Measurements from ENCODE around the gene PNPLA1. TPM values are rescaled to one million over a fixed set of nuclear protein-coding genes. Genes with fewer than 3 reads are reported as not detected.
A peak's percentile ranks its signal among the peaks of the same experiment; 100 is the strongest.

Gene PNPLA1
- total and polyA plus RNA-seq, 4 donors = 0.20 to 0.27 TPM; not detected in 2

- Histone ChIP-seq H3K4me1 (ENCODE audit: control insufficient read depth, insufficient read depth, low read length) (peaks cover 28% of the 10 kb centered on the region), H3K9me3 (ENCODE audit: control insufficient read depth, insufficient read depth, low read length) (no peaks in the 10 kb centered on the region), H3K36me3 (ENCODE audit: control insufficient read depth, insufficient read depth, low read length) (no peaks in the 10 kb centered on the region), H3K4me3 (ENCODE audit: low read depth, low read length) (no peak overlapping the region), H3K27me3 (ENCODE audit: control insufficient read depth, insufficient read depth, low read length) (no peaks in the 10 kb centered on the region), H3K27ac (ENCODE audit: low read depth, low read length) (no peak overlapping the region)
- DNase-seq (ENCODE audit: low read depth in 4 of 6, low spot score in 6 of 6) = no peak
- WGBS (ENCODE audit: insufficient coverage) = 76% methylated on average over 4 of the region's 7 CpGs
Measured at GRCh38 chr6:36328600-36328999, 58.7 kb downstream of the PNPLA1 start.

- no peaks in the 10 kb centered on the region for H3K9me3 ChIP-seq (ENCODE audit: control insufficient read depth, insufficient read depth, low read length)
- no peaks in the 10 kb centered on the region for H3K36me3 ChIP-seq (ENCODE audit: control insufficient read depth, insufficient read depth, low read length)
- no peak for DNase-seq (ENCODE audit: low read depth in 4 of 6, low spot score in 6 of 6)
- H3K4me1 ChIP-seq (ENCODE audit: control insufficient read depth, insufficient read depth, low read length) = peaks cover 39% of the 10 kb centered on the region
- no peak overlapping the region for H3K4me3 ChIP-seq (ENCODE audit: low read depth, low read length)
- WGBS (ENCODE audit: insufficient coverage) = 39% methylated on average over 14 of the region's 14 CpGs
- no peak overlapping the region for H3K27ac ChIP-seq (ENCODE audit: low read depth, low read length)
- no peaks in the 10 kb centered on the region for H3K27me3 ChIP-seq (ENCODE audit: control insufficient read depth, insufficient read depth, low read length)
Measured at GRCh38 chr6:36329798-36330291, 60.0 kb downstream of the PNPLA1 start.

- DNase-seq (ENCODE audit: low read depth in 4 of 6, low spot score in 6 of 6) = no peak
- H3K36me3 ChIP-seq (ENCODE audit: control insufficient read depth, insufficient read depth, low read length) = no peaks in the 10 kb centered on the region
- H3K27ac ChIP-seq (ENCODE audit: low read depth, low read length) = no peak overlapping the region
- no peak overlapping the region for H3K4me3 ChIP-seq (ENCODE audit: low read depth, low read length)
- no peaks in the 10 kb centered on the region for H3K9me3 ChIP-seq (ENCODE audit: control insufficient read depth, insufficient read depth, low read length)
- peaks cover 38% of the 10 kb centered on the region for H3K4me1 ChIP-seq (ENCODE audit: control insufficient read depth, insufficient read depth, low read length)
- no peaks in the 10 kb centered on the region for H3K27me3 ChIP-seq (ENCODE audit: control insufficient read depth, insufficient read depth, low read length)
- 75% methylated on average over 11 of the region's 14 CpGs for WGBS (ENCODE audit: insufficient coverage)
Measured at GRCh38 chr6:36330366-36330765, 60.5 kb downstream of the PNPLA1 start.

- no peaks in the 10 kb centered on the region for H3K27me3 ChIP-seq (ENCODE audit: control insufficient read depth, insufficient read depth, low read length)
- H3K36me3 ChIP-seq (ENCODE audit: control insufficient read depth, insufficient read depth, low read length) = no peaks in the 10 kb centered on the region
- no peaks in the 10 kb centered on the region for H3K9me3 ChIP-seq (ENCODE audit: control insufficient read depth, insufficient read depth, low read length)
- DNase-seq (ENCODE audit: low read depth in 4 of 6, low spot score in 6 of 6) = no peak
- peaks cover 31% of the 10 kb centered on the region for H3K4me1 ChIP-seq (ENCODE audit: control insufficient read depth, insufficient read depth, low read length)
- WGBS (ENCODE audit: insufficient coverage) = 80% methylated on average over 5 of the region's 6 CpGs
- H3K27ac ChIP-seq (ENCODE audit: low read depth, low read length) = no peak overlapping the region
- no peak overlapping the region for H3K4me3 ChIP-seq (ENCODE audit: low read depth, low read length)
Measured at GRCh38 chr6:36331381-36331780, 61.5 kb downstream of the PNPLA1 start.

- Histone ChIP-seq H3K4me3 (ENCODE audit: low read depth, low read length) (no peak overlapping the region), H3K27me3 (ENCODE audit: control insufficient read depth, insufficient read depth, low read length) (no peaks in the 10 kb centered on the region), H3K9me3 (ENCODE audit: control insufficient read depth, insufficient read depth, low read length) (no peaks in the 10 kb centered on the region), H3K36me3 (ENCODE audit: control insufficient read depth, insufficient read depth, low read length) (no peaks in the 10 kb centered on the region), H3K4me1 (ENCODE audit: control insufficient read depth, insufficient read depth, low read length) (peaks cover 23% of the 10 kb centered on the region), H3K27ac (ENCODE audit: low read depth, low read length) (no peak overlapping the region)
- peak in 2 of 6 donors; percentile 58 to 78 for DNase-seq (ENCODE audit: low read depth in 4 of 6, low spot score in 6 of 6)
- no CpG with 5 or more reads among the region's 8 CpGs for WGBS (ENCODE audit: insufficient coverage)
Measured at GRCh38 chr6:36333171-36333895, 63.5 kb downstream of the PNPLA1 start.

- H3K36me3 ChIP-seq (ENCODE audit: control insufficient read depth, insufficient read depth, low read length) = no peaks in the 10 kb centered on the region
- peaks cover 23% of the 10 kb centered on the region for H3K4me1 ChIP-seq (ENCODE audit: control insufficient read depth, insufficient read depth, low read length)
- no peaks in the 10 kb centered on the region for H3K27me3 ChIP-seq (ENCODE audit: control insufficient read depth, insufficient read depth, low read length)
- 19% methylated on average over 20 of the region's 20 CpGs for WGBS (ENCODE audit: insufficient coverage)
- no peak overlapping the region for H3K4me3 ChIP-seq (ENCODE audit: low read depth, low read length)
- DNase-seq (ENCODE audit: low read depth in 4 of 6, low spot score in 6 of 6) = peak in 4 of 6 donors; percentile 55 to 95 (median 72)
- peak overlapping the region; percentile 0 for H3K27ac ChIP-seq (ENCODE audit: low read depth, low read length)
- no peaks in the 10 kb centered on the region for H3K9me3 ChIP-seq (ENCODE audit: control insufficient read depth, insufficient read depth, low read length)
Measured at GRCh38 chr6:36333931-36334725, 64.3 kb downstream of the PNPLA1 start.

- no peak overlapping the region for H3K4me3 ChIP-seq (ENCODE audit: low read depth, low read length)
- DNase-seq (ENCODE audit: low read depth in 4 of 6, low spot score in 6 of 6) = no peak
- no peaks in the 10 kb centered on the region for H3K27me3 ChIP-seq (ENCODE audit: control insufficient read depth, insufficient read depth, low read length)
- H3K27ac ChIP-seq (ENCODE audit: low read depth, low read length) = no peak overlapping the region
- H3K9me3 ChIP-seq (ENCODE audit: control insufficient read depth, insufficient read depth, low read length) = no peaks in the 10 kb centered on the region
- H3K36me3 ChIP-seq (ENCODE audit: control insufficient read depth, insufficient read depth, low read length) = no peaks in the 10 kb centered on the region
- 92% methylated on average over 12 of the region's 14 CpGs for WGBS (ENCODE audit: insufficient coverage)
- peaks cover 20% of the 10 kb centered on the region for H3K4me1 ChIP-seq (ENCODE audit: control insufficient read depth, insufficient read depth, low read length)
Measured at GRCh38 chr6:36334832-36335459, 65.1 kb downstream of the PNPLA1 start.

GRCh38 chr6:36335465-36336207 lies 65.8 kb downstream of the PNPLA1 start:
- no peaks in the 10 kb centered on the region for H3K36me3 ChIP-seq (ENCODE audit: control insufficient read depth, insufficient read depth, low read length)
- peaks cover 20% of the 10 kb centered on the region for H3K4me1 ChIP-seq (ENCODE audit: control insufficient read depth, insufficient read depth, low read length)
- DNase-seq (ENCODE audit: low read depth in 4 of 6, low spot score in 6 of 6) = no peak
- H3K27me3 ChIP-seq (ENCODE audit: control insufficient read depth, insufficient read depth, low read length) = no peaks in the 10 kb centered on the region
- no peaks in the 10 kb centered on the region for H3K9me3 ChIP-seq (ENCODE audit: control insufficient read depth, insufficient read depth, low read length)
- 94% methylated on average over 12 of the region's 14 CpGs for WGBS (ENCODE audit: insufficient coverage)
- H3K27ac ChIP-seq (ENCODE audit: low read depth, low read length) = no peak overlapping the region
- H3K4me3 ChIP-seq (ENCODE audit: low read depth, low read length) = no peak overlapping the region

- Histone ChIP-seq H3K36me3 (ENCODE audit: control insufficient read depth, insufficient read depth, low read length) (no peaks in the 10 kb centered on the region), H3K27ac (ENCODE audit: low read depth, low read length) (no peak overlapping the region), H3K9me3 (ENCODE audit: control insufficient read depth, insufficient read depth, low read length) (no peaks in the 10 kb centered on the region), H3K27me3 (ENCODE audit: control insufficient read depth, insufficient read depth, low read length) (no peaks in the 10 kb centered on the region), H3K4me3 (ENCODE audit: low read depth, low read length) (no peak overlapping the region), H3K4me1 (ENCODE audit: control insufficient read depth, insufficient read depth, low read length) (peaks cover 26% of the 10 kb centered on the region)
- no peak for DNase-seq (ENCODE audit: low read depth in 4 of 6, low spot score in 6 of 6)
- 81% methylated on average over 3 of the region's 5 CpGs for WGBS (ENCODE audit: insufficient coverage)
Measured at GRCh38 chr6:36336208-36336710, 66.4 kb downstream of the PNPLA1 start.
